ENCODE results near the gene TMEM271.
"Not testable (repeated sequence)": the region's sequence is repeated elsewhere in the genome, so short reads cannot be mapped to it uniquely, and the experiment has no call there.

TMEM271 gene

DNA sequence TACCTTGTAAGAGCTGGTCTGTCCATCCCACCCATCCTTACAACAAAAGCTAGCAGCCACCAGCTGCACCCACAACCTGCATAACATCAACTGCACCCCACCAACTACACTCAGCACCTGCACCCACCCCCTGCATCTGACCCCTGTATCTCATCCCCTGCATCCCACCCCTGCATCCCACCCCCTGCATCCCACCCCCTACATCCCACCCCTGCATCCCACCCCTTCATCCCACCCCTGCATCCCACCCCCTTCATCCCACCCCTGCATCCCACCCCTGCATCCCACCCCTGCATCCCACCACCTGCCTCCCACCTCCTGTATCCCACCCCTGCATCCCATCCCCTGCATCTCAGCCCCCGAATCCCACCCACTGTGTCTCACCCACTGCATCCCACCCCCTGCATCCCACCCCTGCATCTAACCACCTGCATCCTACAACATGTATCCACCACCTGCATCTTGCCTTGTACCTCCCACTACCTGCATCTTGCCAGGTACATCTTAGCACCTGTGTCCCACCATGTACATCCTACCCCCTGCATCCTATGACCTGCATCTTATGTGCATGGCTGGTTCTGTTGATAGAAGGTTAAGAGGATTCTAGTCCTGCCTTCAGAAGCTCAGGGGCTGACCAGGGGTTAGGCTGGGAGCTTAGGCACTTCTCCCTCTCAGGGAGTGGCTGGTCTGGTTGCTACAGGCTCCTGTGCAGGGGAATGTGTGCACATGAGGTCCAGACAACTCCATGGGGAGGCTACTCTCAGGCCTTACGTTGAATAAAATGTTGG lies 9.4 kb downstream of the TMEM271 start:
- DNase-seq (ENCODE audit: low read depth in 4 of 4, low spot score in 1 of 4), result no peak

DNA sequence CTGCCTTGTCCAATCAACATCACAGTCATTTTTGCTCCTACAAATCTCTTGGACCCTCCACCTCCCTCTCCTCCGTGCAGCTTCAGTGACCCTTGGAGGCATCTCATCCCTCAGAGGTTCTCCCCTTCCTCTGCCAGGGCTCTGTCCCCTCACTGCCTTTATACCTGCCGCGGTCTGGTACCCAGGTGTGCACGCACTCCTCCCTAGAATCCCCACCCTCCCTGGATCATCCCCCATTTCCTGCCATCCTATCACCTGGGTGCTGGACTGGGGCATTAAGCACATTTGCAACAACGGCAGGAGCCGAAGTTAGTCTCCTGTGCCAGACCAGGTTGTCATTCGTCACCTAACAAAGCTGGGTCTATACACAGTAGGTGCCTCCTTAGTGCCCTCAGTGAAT lies 10.1 kb downstream of the TMEM271 start:
- no peak for DNase-seq (ENCODE audit: low read depth in 4 of 4, low spot score in 1 of 4)

- DNase-seq (ENCODE audit: low read depth in 4 of 4, low spot score in 1 of 4), result not testable (repeated sequence)
Observed at GRCh38 chr4:565614-566013, 10.5 kb downstream of the TMEM271 start.

- not testable (repeated sequence) for DNase-seq (ENCODE audit: low read depth in 4 of 4, low spot score in 1 of 4)
Observed at GRCh38 chr4:562458-562857, 13.6 kb downstream of the TMEM271 start.

GRCh38 chr4:561426-561825 lies 14.7 kb downstream of the TMEM271 start:
- DNase-seq (ENCODE audit: low read depth in 4 of 4, low spot score in 1 of 4), result no peak

- DNase-seq (ENCODE audit: low read depth in 4 of 4, low spot score in 1 of 4), result no peak
Observed at GRCh38 chr4:560731-561291, 15.3 kb downstream of the TMEM271 start.

- DNase-seq (ENCODE audit: low read depth in 4 of 4, low spot score in 1 of 4), result no peak
Observed at GRCh38 chr4:560061-560460, 16.0 kb downstream of the TMEM271 start.

GRCh38 chr4:555566-556275 lies 20.4 kb downstream of the TMEM271 start:
- DNase-seq (ENCODE audit: low read depth in 4 of 4, low spot score in 1 of 4), result no peak

DNA sequence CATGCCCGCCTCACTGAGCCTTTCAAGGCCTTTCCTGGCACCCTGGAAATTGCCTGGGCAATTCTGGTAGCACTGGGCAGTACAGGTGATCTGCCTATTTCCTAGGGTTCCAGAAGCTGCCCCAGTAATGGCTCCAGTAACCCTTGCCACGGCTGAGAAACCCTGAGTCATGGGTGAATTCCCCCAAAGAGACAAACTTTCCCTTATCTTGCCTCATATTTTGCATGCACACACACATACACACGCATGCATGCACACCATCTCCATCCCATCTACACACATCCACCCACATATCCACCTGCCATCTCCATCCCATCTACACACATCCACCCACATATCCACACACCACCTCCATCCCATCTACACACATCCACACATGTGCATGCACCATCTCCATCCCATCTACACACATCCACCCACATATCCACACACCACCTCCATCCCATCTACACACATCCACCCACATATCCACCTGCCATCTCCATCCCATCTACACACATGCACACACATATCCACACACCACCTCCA lies 21.2 kb downstream of the TMEM271 start:
- not testable (repeated sequence) for DNase-seq (ENCODE audit: low read depth in 4 of 4, low spot score in 1 of 4)

GRCh38 chr4:552019-552418 lies 24.1 kb downstream of the TMEM271 start:
- no peak for DNase-seq (ENCODE audit: low read depth in 4 of 4, low spot score in 1 of 4)

- DNase-seq (ENCODE audit: low read depth in 4 of 4, low spot score in 1 of 4), result not testable (repeated sequence)
Observed at GRCh38 chr4:550268-550667, 25.8 kb downstream of the TMEM271 start.

DNA sequence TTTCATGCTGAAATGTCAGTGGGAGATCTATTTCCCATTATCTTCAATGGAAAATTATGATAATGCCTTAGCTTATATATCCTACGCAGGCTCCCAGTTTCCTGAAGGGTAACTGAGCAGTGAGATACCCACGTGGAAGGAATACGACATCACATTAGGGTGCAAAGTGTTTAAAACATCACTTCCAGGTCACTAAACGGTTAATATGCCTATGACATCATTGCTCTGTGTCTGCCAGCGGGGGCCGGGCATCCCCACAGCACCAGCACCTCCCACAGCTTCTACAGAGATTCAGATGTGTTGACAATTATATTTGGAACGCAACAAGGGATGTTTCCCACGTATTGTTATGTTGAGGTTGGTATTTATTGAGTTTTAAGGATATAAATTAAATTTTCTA lies 27.1 kb downstream of the TMEM271 start:
- DNase-seq (ENCODE audit: low read depth in 4 of 4, low spot score in 1 of 4), result no peak

DNA sequence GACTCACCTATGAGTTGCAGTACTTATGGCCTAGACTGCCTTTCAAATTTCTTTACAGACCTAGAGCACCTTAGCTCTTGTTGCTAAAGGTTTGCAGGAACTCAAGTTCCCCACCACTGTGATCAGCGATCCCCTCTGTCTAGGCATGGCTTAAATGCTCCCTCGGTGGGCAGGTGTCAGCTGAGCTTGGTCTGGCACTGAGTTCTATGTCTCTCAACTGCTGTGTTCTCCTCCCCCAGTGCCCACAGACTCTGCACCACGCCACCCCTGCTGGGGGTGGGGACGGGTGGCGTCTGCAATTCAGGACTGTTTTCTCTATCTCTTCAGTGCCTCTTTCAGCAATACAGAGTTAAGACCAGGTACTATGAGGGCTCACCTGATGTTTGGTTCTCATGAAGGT lies 30.5 kb downstream of the TMEM271 start:
- DNase-seq (ENCODE audit: low read depth in 4 of 4, low spot score in 1 of 4), result no peak

DNA sequence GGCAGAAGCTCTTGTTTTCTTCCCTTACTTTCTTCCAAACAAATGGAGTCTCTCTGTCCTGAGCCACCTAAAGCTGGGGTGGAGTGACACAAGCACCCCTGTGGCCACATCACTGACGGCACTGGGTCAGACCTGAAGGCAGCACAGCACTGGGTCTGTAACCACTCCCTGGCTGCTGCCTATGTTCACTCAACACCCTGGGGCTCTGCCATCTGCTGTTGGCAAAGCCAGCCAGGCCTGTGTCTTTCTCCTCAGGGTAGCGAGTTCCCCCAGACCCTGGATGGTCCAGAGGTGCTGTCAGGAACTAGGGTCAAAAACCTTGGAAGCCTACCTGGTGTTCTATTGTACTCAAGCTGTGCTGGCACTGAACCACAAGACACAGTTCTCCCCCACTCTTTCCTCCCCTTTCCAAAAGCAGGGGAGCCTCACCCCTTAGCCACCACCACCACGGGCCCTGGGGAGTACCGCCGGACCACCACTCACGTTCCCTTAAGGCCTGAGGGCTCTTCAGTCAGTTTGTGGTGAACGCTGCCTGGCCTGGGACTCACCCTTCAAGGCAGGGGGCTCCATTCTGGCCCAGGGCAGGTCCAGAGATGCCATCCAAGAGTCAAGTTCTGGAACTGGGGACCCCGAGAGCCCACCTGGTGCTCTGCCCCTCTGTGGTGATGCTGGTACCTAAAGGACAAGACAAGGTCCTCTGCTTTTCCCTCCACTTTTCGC lies 31.5 kb downstream of the TMEM271 start:
- no peak for DNase-seq (ENCODE audit: low read depth in 4 of 4, low spot score in 1 of 4)

DNA sequence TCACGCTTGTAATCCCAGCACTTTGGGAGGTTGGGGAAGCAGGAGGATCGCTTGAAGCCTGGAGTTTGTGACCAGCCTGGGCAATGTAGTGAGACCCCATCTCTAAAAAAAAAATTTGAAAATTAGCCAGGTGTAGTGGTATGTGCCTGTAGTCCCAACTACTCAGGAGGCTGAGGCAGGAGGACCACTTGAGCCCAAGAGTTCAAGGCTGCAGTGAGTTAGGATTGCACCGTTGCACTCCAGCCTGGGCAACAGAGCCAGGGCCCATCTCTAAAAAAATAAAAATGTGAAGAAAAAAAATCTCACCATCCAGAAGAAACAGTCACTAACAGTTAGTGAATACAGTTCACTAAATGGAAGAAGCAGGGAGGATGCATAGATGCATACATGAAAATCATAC lies 34.8 kb downstream of the TMEM271 start:
- no peak for DNase-seq (ENCODE audit: low read depth in 4 of 4, low spot score in 1 of 4)

DNA sequence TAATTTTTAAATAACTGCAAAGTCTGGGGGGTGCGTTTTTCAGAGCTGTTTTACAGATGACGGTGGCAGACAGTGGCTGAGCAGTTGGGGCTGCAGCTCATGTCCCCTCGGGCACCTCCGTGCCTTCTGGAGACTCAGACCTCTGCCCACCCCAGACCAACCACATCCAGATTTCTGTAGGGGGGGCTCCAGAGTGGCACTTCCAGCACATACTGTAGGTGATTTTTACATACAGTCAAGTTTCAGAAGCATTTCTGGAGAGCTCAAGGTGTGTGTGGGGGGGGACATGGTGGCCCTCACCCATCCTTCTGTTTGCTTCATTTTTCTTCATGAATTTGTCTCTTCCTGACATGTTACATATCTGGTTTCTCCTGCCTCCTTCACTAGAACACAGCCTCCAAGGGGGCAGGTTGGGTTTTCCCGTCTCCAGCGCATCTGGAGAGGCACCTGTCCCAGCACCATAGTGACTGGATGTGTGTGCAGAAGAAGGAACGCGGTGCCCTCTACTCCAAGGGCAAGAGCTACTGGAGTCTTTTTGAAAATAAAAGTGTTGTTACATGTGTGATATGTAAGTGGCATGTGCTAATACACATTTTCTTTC lies 37.5 kb downstream of the TMEM271 start:
- DNase-seq (ENCODE audit: low read depth in 4 of 4, low spot score in 1 of 4), result no peak

DNA sequence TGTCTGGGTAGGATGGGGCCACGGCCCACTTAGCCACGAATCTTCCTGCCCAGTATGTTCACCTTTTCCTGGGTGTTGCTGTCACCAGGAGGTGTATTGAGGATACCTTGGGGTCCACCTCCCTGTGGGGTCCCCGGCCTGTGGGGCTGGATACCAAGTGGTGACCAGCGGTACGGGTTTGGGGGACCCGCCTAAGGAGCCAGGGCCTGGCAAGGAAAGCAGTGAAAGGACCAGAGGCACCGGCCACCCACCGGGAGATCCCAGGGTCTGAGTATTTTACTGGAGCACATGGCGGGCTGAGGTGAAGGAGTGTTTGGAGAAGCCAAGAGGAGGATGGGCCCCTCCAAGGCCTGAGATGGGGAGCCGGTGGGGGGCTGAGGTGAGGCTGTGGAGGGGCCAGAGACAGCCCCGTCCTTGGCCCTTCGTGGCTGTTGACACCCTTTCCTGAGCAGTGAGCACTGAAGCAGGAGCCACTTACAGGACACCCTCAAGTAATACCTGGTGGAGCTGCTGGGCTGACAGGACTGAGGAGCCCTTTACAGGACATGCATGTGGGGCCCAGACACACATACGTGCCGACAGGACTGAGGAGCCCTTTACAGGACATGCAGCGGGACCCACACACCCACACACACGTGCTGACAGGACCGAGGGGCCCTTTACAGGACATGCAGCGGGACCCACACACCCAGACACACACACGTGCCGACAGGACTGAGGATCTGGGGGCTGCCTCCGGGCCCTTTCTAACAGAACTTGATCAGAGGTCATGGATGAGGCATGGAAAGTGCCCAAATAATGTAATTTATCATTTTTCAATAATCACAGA lies 38.4 kb downstream of the TMEM271 start:
- no peak for DNase-seq (ENCODE audit: low read depth in 4 of 4, low spot score in 1 of 4)

- DNase-seq (ENCODE audit: low read depth in 4 of 4, low spot score in 1 of 4), result no peak
Observed at GRCh38 chr4:536351-536972, 39.6 kb downstream of the TMEM271 start.

DNA sequence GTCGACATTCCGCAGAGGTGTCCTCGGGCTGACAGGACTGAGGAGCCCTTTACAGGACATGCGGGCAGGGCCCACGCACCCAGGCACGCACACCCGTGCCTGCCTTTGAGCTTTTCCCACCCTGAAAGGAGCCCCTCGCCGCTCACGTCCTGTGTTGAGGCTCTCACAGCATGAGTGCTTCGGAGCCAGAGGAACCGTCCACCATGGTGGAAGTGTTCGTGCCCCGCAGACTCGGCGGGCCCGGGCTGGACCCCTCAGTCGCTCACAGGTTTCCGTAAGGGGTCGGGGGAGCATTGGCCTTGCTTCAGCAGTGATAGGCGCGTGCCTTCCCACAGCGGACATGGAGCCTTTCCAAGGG lies 40.2 kb downstream of the TMEM271 start:
- DNase-seq (ENCODE audit: low read depth in 4 of 4, low spot score in 1 of 4), result no peak
